Tibial nerve (tissue), 4 donors: ENCODE data around the gene ECE1.

Experiments
- CTCF ChIP-seq, 5 experiments: fragments of 200-600 bp in 3 of 5; fragments of 450-650 bp in 2 of 5; sonication (generic) in 3 of 5; IDR thresholded peaks; one replicate each; pipeline ENCODE4 v1.5.1; 2016 to 2019; ENCODE audit warnings: antibody characterized with exemption in 5 of 5, mild to moderate bottlenecking in 3 of 5, moderate library complexity in 2 of 5
- EP300 ChIP-seq, 2 donors: sonication (generic); formaldehyde crosslinking; IDR thresholded peaks; one replicate each; pipeline ENCODE4 v1.6.1; 2017; ENCODE audit warnings: antibody characterized with exemption in 2 of 2, mild to moderate bottlenecking in 1 of 2
- POLR2A ChIP-seq, 2 donors: fragments of 450-650 bp; IDR thresholded peaks; one replicate each; pipeline ENCODE4 v1.6.1; 2017; ENCODE audit warnings: antibody characterized with exemption in 2 of 2, mild to moderate bottlenecking in 2 of 2, moderate library complexity in 2 of 2

- TF ChIP-seq EP300 (IDR thresholded peaks at IDR 0.05) (no peak), CTCF (IDR thresholded peaks at IDR 0.05) (no peak), POLR2A (IDR thresholded peaks at IDR 0.05) (no peak)
These were observed 43.2 kb downstream of the ECE1 start for GRCh38 chr1:21246905-21247642.
